K562 (cell line): ENCODE results near the gene COL10A1. TPM values are rescaled to one million over a fixed set of nuclear protein-coding genes. Genes with fewer than 3 reads are reported as not detected.

ENCODE experiments used
- ATAC-seq: fragments of 200-7000 bp; cut with Tn5 transposase; 3 replicates; pipeline ENCODE4 v1.9.1; 2020; ENCODE audit warnings: moderate library complexity
- BruUV-seq: library from RNA; stranded (reverse); fragments of 400-500 nt; replicated peaks from 2 replicates; lab custom pipeline; 2021; lab: Mats Ljungman, UMichigan
- CTCF ChIA-PET: fragments of 300-600 bp; formaldehyde crosslinking; extraction: SDS; loops from one replicate; lab custom pipeline; 2021; ENCODE audit warnings: low intra/inter-chr PET ratio; lab: Yijun Ruan, JAX
- POLR2A ChIA-PET: fragments of 300-600, 350-650 bp; sonication (Branson Sonifier 250); formaldehyde crosslinking; extraction: SDS; loops from one replicate; lab custom pipeline; 2021; ENCODE audit warnings: antibody characterized with exemption, inconsistent platforms; lab: Yijun Ruan, JAX
- DNase-seq, 4 experiments: peaks; one replicate each; pipeline versions ENCODE4 v3.0.0 to v3.0.0-alpha.2; 2011 to 2018; ENCODE audit warnings: low spot score in 3 of 4, mixed read lengths in 3 of 4; ENCODE audit errors: extremely low read depth in 1 of 4
- FAIRE-seq: peaks from 2 replicates; lab custom pipeline; 2011; peaks lifted over from hg19 to GRCh38; lab: Jason Lieb, UNC
- H2AFZ ChIP-seq: 2 replicates; pipeline ENCODE4 v1.6.0; 2011; ENCODE audit warnings: low read depth, low read length, control low read depth, inconsistent platforms
- H3K27ac ChIP-seq: fragments of 200-600 bp; 3 replicates; pipeline ENCODE4 v1.8.0; 2011; ENCODE audit warnings: low read depth, mild to moderate bottlenecking, control low read depth, inconsistent platforms, low read length, moderate library complexity, mixed read lengths; ENCODE audit errors: extremely low read depth
- H3K27me3 ChIP-seq, 2 experiments: fragments of 300-600 bp in 1 of 2; 2 replicates in 1 of 2; 3 replicates in 1 of 2; pipeline versions ENCODE4 v1.6.0 to v1.8.0; 2011; ENCODE audit warnings: inconsistent platforms in 2 of 2, low read length in 2 of 2, mild to moderate bottlenecking in 1 of 2, mixed read lengths in 1 of 2, moderate library complexity in 1 of 2; ENCODE audit not compliant: control insufficient read depth in 2 of 2, insufficient read depth in 2 of 2
- H3K36me3 ChIP-seq: fragments of 300-600 bp; 3 replicates; pipeline ENCODE4 v1.8.0; 2011; ENCODE audit warnings: mild to moderate bottlenecking, low read length, inconsistent platforms; ENCODE audit not compliant: control insufficient read depth, insufficient read depth
- H3K4me1 ChIP-seq, 2 experiments: fragments of 200-600 bp in 1 of 2; replicated peaks in 1 of 2; 2 replicates in 1 of 2; 3 replicates in 1 of 2; pipeline versions ENCODE4 v1.5.1 to v1.8.0; 2011; ENCODE audit warnings: inconsistent platforms in 2 of 2, low read length in 2 of 2, mild to moderate bottlenecking in 1 of 2, mixed read lengths in 1 of 2, moderate library complexity in 1 of 2; ENCODE audit not compliant: control insufficient read depth in 2 of 2, insufficient read depth in 2 of 2
- H3K4me2 ChIP-seq: 2 replicates; pipeline ENCODE4 v1.6.1; 2011; ENCODE audit warnings: low read length, control low read depth, inconsistent platforms, mixed read lengths; ENCODE audit not compliant: insufficient read depth
- H3K4me3 ChIP-seq: fragments of 200-600 bp; sonication (generic), shearing (Covaris generic); 2 replicates; pipeline ENCODE4 v1.5.1; 2016; ENCODE audit warnings: control low read depth, inconsistent platforms
- H3K79me2 ChIP-seq: fragments of 200-600 bp; 3 replicates; pipeline ENCODE4 v1.8.0; 2011; ENCODE audit warnings: low read length, inconsistent platforms; ENCODE audit not compliant: control insufficient read depth, insufficient read depth
- H3K9ac ChIP-seq, 2 experiments: 2 replicates each; pipeline versions ENCODE4 v1.6.0 to v1.6.1; 2011; ENCODE audit warnings: low read depth in 2 of 2, low read length in 2 of 2, control low read depth in 1 of 2, inconsistent platforms in 1 of 2, mild to moderate bottlenecking in 1 of 2, mixed read lengths in 1 of 2; ENCODE audit not compliant: insufficient read depth in 1 of 2
- H3K9me1 ChIP-seq: one replicate; pipeline ENCODE4 v1.6.0; 2011; ENCODE audit warnings: inconsistent platforms, mild to moderate bottlenecking, low read length, moderate library complexity; ENCODE audit not compliant: control insufficient read depth, insufficient read depth
- H3K9me3 ChIP-seq: replicated peaks from 2 replicates; pipeline ENCODE4 v1.5.1; 2011; ENCODE audit warnings: low read depth, low read length, inconsistent platforms; ENCODE audit not compliant: control insufficient read depth, insufficient read depth
- H4K20me1 ChIP-seq: replicated peaks from 2 replicates; pipeline ENCODE4 v1.6.1; 2011; ENCODE audit warnings: low read length, inconsistent platforms, mixed read lengths; ENCODE audit not compliant: control insufficient read depth, insufficient read depth
- HLTF ChIP-seq: fragments of 450-650 bp; IDR thresholded peaks from 2 replicates; pipeline ENCODE4 v1.6.1; 2016
- RERE ChIP-seq: sonication (generic); formaldehyde crosslinking; IDR thresholded peaks from 2 replicates; pipeline ENCODE4 v1.8.0; 2023; ENCODE audit warnings: missing genetic modification reagents, mild to moderate bottlenecking, borderline replicate concordance
- WGBS: fragments of 100-300 bp; shearing (Covaris generic); methylation state at CpG from one replicate; pipeline ENCODE4 v1.1.6; 2016; ENCODE audit warnings: low coverage, mixed read lengths; ENCODE audit not compliant: insufficient coverage; ENCODE audit errors: missing lambda C conversion rate; 5-methylcytosine and 5-hydroxymethylcytosine counted together
- in situ Hi-C: fragments of 300-500 bp; cut with MboI; formaldehyde crosslinking; loops from 4 replicates; pipeline ENCODE4 v1.15.0; 2018; ENCODE audit warnings: inconsistent platforms, mixed read lengths
- intact Hi-C: fragments of 100-400 bp; cut with micrococcal nuclease; formaldehyde crosslinking; loops from 2 replicates; pipeline ENCODE4 v1.14.2; 2022
- polyA plus RNA-seq, 8 experiments: library from polyadenylated mRNA; depleted of rRNA in 4 of 8; stranded (reverse) in 5 of 8; unstranded in 3 of 8; fragments of >200 nt; fragmentation: Nextera tagmentation in 2 of 8; fragmentation: Illumina TruSeq in 1 of 8; extraction: Ambion mirVana in 2 of 8; extraction: Trizol in 1 of 8; gene quantifications; 2 replicates each; pipeline versions ENCODE4 v1.2.1 to v1.2.3, GENCODE V29; 2011 to 2014; ENCODE audit warnings: inconsistent platforms in 1 of 8, missing spikeins in 1 of 8
- total RNA-seq, 7 experiments: library from RNA; depleted of rRNA in 6 of 7; stranded (reverse); fragments of >200 nt in 6 of 7; fragmentation: Illumina TruSeq in 2 of 7; extraction: Trizol in 2 of 7; gene quantifications; 2 replicates each; pipeline versions ENCODE4 v1.2.1 to v1.2.3, GENCODE V29; 2011 to 2021; ENCODE audit warnings: low replicate concordance in 1 of 7

COL10A1 gene
- total and polyA plus RNA-seq, 9 of the 15 experiments (the other 6 are each of a cell fraction or from before 2014, with no cell fraction given): 0.06 to 0.08 TPM; not detected in 7

DNA sequence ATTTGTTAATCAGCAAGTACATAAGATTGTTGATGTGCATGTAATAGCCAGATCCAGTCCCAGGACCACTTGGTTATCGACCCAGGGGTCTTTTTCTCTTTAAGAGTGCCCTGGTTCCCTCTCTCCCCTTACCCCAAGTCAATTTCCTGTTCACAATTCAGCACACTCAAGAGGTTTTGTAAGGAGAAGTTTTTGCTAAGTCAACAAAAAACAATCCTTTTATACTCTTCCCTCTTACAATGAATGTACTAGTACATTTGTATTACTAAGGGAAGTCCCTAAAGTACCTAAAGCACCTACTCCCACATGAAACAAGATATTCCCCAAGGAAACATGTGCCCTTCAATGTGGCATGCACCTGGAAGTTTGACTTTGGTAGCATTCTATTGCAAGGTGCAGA, 26.9 kb downstream of the COL10A1 start (continued):
- no peak for TF ChIP-seq RERE

GRCh38 chr6:116096979-116097816, 28.7 kb downstream of the COL10A1 start:
- Histone ChIP-seq H3K27ac (no peak overlapping the region), H2AFZ (no peak overlapping the region), H4K20me1 (no peaks in the 10 kb centered on the region), H3K4me2 (no peak overlapping the region), H3K79me2 (peaks cover 11% of the 10 kb centered on the region), H3K4me3 (no peak overlapping the region), H3K9ac (no peak overlapping the region), H3K36me3 (no peaks in the 10 kb centered on the region), H3K9me3 (peaks cover 9% of the 10 kb centered on the region), H3K27me3 (no peaks in the 10 kb centered on the region), H3K4me1 (peaks cover 4 to 7% of the 10 kb centered on the region in 2 experiments; a peak in 3 of 5 replicates), H3K9me1 (no peaks in the 10 kb centered on the region)
- POLR2A ChIA-PET: interaction anchor here (0.7 kb wide), 1 partner anchor 15 kb away, joined by 3 read pairs; no protein-coding TSS in a partner anchor
- BruUV-seq: no TSS peak
- intact Hi-C loops (loop anchor here (1.0 to 5.0 kb wide), 2 partner anchors 35 to 87 kb away; partner anchors contain the start of gene FRK), in situ Hi-C loops (no loop called here)
- CTCF ChIA-PET: interaction anchor here (0.6 to 1.4 kb wide), 3 partner anchors 87 to 128 kb away, joined by 3 to 6 read pairs (median 5); no protein-coding TSS in a partner anchor
- DNase-seq (no peak), FAIRE-seq (no peak), ATAC-seq (no peak)
- 0% methylated on average over 2 of the region's 2 CpGs for WGBS
- TF ChIP-seq HLTF: no peak
